ENCODE results near the gene CSPG4.

Gene CSPG4

DNA sequence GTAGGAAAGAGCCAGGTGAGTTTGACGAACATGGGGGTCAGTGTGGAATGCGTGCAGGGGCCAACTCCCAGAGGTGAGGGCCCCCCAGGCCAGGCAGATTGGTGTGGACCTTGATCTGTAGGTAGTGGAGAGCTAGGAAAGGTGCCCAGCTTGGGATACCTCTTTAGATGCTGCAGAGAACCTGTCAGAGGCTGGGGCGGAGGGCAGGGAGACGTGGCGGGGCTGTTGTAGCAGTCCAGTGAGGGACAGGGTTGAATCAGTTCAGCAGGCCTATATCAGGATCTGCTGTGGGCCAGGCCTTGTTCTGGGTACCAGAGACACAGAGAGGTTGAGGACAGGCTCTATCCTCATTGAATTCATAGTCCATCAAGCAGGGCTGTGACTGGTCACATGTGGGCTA lies 56.3 kb downstream of the CSPG4 start:
- no peak overlapping the region for H3K4me3 ChIP-seq (ENCODE audit: low read depth, low read length)
- H3K9me3 ChIP-seq (ENCODE audit: severe bottlenecking): no peaks in the 10 kb centered on the region
- DNase-seq: no peak
- no peaks in the 10 kb centered on the region for H3K27me3 ChIP-seq (ENCODE audit: insufficient read depth, low read depth, severe bottlenecking)
- no peak overlapping the region for H3K27ac ChIP-seq
- no peaks in the 10 kb centered on the region; the same call in none of the 2 replicates for H3K36me3 ChIP-seq
- TF ChIP-seq, protein P1, sequence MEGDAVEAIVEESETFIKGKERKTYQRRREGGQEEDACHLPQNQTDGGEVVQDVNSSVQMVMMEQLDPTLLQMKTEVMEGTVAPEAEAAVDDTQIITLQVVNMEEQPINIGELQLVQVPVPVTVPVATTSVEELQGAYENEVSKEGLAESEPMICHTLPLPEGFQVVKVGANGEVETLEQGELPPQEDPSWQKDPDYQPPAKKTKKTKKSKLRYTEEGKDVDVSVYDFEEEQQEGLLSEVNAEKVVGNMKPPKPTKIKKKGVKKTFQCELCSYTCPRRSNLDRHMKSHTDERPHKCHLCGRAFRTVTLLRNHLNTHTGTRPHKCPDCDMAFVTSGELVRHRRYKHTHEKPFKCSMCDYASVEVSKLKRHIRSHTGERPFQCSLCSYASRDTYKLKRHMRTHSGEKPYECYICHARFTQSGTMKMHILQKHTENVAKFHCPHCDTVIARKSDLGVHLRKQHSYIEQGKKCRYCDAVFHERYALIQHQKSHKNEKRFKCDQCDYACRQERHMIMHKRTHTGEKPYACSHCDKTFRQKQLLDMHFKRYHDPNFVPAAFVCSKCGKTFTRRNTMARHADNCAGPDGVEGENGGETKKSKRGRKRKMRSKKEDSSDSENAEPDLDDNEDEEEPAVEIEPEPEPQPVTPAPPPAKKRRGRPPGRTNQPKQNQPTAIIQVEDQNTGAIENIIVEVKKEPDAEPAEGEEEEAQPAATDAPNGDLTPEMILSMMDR (IDR thresholded peaks at IDR 0.05; ENCODE audit: low read depth, low read length): no peak

DNA sequence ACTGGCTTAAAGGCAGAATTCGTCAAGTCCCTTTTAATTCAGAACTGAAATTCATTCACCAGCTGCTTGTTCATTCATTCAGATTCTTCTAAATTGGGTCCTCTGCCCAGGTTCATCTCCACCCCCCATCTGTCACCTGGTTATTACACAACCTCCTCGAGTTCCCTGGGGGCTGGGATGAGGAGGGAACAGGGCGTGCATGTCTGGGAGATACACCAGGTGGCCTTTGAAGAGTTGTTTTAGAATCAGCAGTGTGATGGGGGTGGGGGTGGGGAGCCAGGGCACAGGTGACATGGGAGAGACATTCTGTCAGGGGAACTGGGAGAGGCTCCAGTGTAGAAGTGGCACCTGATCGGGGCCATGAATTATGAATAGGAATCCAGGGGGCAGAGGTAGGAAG lies 56.7 kb downstream of the CSPG4 start:
- Histone ChIP-seq H3K27me3 (ENCODE audit: insufficient read depth, low read depth, severe bottlenecking) (no peaks in the 10 kb centered on the region), H3K27ac (no peak overlapping the region), H3K4me3 (ENCODE audit: low read depth, low read length) (no peak overlapping the region), H3K9me3 (ENCODE audit: severe bottlenecking) (no peaks in the 10 kb centered on the region), H3K36me3 (no peaks in the 10 kb centered on the region; the same call in none of the 2 replicates)
- no peak for DNase-seq
- TF ChIP-seq, protein P1 (IDR thresholded peaks at IDR 0.05; ENCODE audit: low read depth, low read length): no peak

DNA sequence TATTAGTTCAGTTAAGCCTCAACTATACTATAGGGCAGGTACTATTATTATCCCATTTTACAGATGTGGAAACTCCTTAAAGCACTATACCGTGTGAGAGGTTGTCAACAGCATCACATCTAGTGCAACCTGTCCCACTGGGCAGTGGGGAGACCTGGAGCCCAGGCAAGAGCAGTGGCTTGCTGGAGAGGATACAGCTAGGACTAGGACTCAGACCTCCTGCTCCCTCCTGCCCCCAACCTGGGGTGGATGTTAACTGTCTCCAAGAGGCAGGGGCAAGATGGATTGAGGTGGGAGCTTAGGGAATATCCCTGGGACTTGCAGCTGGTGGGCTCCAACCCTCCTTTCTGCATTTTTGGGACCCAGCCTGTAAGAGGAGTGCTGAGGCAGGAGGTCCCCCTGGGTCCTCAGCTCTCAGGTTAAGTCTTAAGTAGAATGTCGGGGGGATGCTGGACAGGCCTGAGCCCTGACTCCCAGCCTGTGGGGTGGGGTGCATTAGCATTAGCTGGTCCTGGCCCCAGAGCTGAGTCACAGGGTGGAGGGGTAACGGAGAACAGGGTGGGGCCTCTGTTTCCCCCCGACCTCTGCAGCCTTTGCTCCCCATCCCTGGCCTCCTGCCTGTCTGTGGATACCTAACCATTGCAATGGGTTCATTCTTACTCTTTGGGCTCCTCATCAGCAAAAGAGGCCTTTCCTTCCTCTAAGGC lies 58.3 kb downstream of the CSPG4 start:
- Histone ChIP-seq H3K27me3 (ENCODE audit: insufficient read depth, low read depth, severe bottlenecking) (no peaks in the 10 kb centered on the region), H3K9me3 (ENCODE audit: severe bottlenecking) (no peaks in the 10 kb centered on the region), H3K36me3 (peaks cover 10% of the 10 kb centered on the region), H3K27ac (no peak overlapping the region), H3K4me3 (ENCODE audit: low read depth, low read length) (no peak overlapping the region)
- TF ChIP-seq, protein P1 (IDR thresholded peaks at IDR 0.05; ENCODE audit: low read depth, low read length): no peak
- no peak for DNase-seq

DNA sequence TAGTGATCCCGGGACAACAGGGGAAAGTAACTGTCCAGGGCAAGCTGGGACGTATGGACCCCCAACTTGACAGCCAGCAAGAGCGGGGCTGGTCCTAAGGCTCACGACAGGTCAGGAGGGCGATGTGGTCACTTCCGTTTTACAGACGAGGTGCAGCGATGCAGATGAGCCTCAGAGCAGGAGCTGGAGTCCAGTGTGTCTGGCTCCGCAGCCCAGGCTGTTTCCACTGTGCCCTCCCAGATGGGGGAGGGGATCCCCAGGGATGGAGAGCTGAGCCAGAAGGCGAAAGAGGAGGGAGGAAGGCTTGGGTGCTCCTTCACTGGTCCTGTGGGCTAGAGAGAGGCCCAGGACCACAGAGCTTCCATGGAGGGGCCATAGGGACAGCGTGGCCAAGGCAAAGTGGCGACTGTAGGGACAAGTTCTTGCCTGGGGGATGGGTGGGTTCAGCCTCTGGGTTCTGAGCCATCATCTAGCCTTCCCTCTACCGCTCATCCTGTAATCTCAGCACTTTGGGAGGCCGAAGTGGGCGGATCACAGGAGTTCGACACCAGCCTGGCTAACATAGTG lies 59.2 kb downstream of the CSPG4 start:
- TF ChIP-seq, protein P1 (IDR thresholded peaks at IDR 0.05; ENCODE audit: low read depth, low read length): no peak
- DNase-seq: no peak
- no peaks in the 10 kb centered on the region for H3K27me3 ChIP-seq (ENCODE audit: insufficient read depth, low read depth, severe bottlenecking)
- H3K27ac ChIP-seq: no peak overlapping the region
- no peaks in the 10 kb centered on the region for H3K9me3 ChIP-seq (ENCODE audit: severe bottlenecking)
- H3K4me3 ChIP-seq (ENCODE audit: low read depth, low read length): no peak overlapping the region
- peaks cover 10% of the 10 kb centered on the region for H3K36me3 ChIP-seq

DNA sequence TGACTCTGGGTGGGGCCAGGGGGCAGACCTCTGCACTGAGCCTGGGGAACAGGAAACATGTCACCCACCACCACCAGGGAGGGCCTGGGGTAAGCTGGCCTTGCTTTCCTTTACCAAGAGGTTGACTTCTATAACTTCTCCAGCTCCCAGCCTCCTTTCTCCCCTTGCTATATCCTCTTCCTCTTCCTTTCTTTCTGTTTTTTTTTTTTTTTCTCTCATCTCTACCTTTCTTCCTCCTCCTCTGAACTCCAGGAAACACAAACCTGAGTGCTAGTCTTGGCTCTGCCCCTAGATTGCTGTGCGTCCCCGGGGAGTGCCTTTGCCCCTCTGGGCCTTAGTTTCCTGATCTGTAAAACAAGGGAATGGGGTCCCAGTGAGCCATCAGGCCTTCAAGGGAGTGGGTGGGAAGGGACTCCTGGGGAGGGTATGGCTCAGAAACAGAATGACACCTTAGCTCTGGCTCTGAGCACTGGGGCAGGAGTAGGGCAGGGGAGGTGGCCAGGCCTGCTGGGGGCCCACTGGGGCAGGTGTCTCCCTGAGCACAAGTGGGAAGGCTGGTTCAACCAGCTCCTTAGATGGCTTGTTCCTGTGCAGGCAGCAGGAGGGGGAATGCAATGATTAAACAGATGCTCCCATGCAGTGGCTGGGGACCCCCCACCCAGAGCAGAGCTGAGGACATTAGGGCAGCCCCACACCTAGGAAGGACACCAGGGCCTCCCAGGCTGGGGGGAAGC lies 60.7 kb downstream of the CSPG4 start:
- peaks cover 10% of the 10 kb centered on the region for H3K36me3 ChIP-seq
- H3K27ac ChIP-seq: no peak overlapping the region
- no peak overlapping the region for H3K4me3 ChIP-seq (ENCODE audit: low read depth, low read length)
- no peaks in the 10 kb centered on the region for H3K27me3 ChIP-seq (ENCODE audit: insufficient read depth, low read depth, severe bottlenecking)
- TF ChIP-seq, protein P1 (IDR thresholded peaks at IDR 0.05; ENCODE audit: low read depth, low read length): no peak
- no peak for DNase-seq
- no peaks in the 10 kb centered on the region for H3K9me3 ChIP-seq (ENCODE audit: severe bottlenecking)
